ENCODE data around the gene OPCML. TPM values are rescaled to one million over a fixed set of nuclear protein-coding genes. Genes with fewer than 3 reads are reported as not detected.

OPCML gene
- total and polyA plus RNA-seq, 2 of the 13 experiments (the other 11 are each of a cell fraction or from before 2014, with no cell fraction given) = not detected

DNA sequence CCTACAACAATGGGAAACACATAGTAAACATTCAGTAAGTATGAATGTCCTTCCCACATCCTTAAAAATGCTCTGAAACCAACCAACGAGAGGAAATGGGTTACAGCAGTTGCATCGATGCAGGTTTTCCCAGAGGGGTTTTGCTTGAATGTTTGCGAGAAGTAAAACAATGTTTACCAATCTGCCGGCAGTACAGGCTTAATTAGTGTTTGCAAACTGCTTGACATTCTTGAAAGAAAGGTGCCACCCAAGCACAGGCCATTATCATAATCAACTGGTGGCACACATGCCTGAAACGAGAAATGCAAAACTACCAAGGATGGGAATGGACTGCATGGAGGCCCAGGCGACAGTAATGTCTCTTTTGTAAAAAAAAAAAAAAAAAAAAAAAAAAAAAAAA, 27.1 kb upstream of the OPCML start (continued):
- no peak for TF ChIP-seq ZFP36L2 (CRISPR knock-in tag; IDR thresholded peaks at IDR 0.05)
- TF ChIP-seq SP140L (CRISPR knock-in tag; IDR thresholded peaks at IDR 0.05; ENCODE audit: borderline replicate concordance) = no peak
- no peak for TF ChIP-seq ZNF251 (CRISPR knock-in tag; IDR thresholded peaks at IDR 0.05)
- no peak for TF ChIP-seq SMARCC2 (IDR thresholded peaks at IDR 0.05)
- TF ChIP-seq SNRNP70 (IDR thresholded peaks at IDR 0.05; ENCODE audit: low read depth, low read length) = no peak
- TF ChIP-seq HNF4A (CRISPR knock-in tag; IDR thresholded peaks at IDR 0.05) = no peak

DNA sequence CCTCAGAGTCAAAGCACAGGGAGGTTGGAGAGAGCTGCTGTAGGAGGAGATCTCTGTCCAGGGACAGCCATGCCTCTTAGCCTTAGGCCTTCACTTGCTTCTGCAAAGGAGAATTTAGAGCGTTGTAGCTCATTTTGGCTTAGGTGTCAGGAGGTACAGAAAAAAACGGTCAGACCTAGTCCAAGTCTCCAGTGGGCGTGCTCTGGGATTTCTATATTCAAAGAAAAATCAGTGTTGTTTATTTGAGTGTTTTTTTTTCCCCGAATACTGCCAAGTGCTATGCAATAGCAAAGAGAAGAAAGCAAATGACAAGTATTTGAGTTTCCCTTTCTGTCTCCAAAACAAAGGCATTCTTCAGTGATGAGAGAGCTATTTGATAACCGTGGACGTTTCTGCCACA, 22.7 kb upstream of the OPCML start:
- Histone ChIP-seq H3K79me2 (ENCODE audit: insufficient read depth, low read length) (no peaks in the 10 kb centered on the region), H3K4me1 (ENCODE audit: insufficient read depth, low read length) (no peaks in the 10 kb centered on the region), H3K27ac (ENCODE audit: extremely low read length, insufficient read depth, low read length) (no peak overlapping the region), H3K36me3 (replicated peaks in 1 of 2; ENCODE audit: control insufficient read depth in 1 of 2, insufficient read depth in 2 of 2, low read length in 2 of 2) (no peaks in the 10 kb centered on the region), H3K4me2 (ENCODE audit: low read depth, low read length) (no peak overlapping the region), H3K4me3 (replicated peaks in 1 of 3; ENCODE audit: insufficient read depth in 1 of 3, low read depth in 2 of 3, low read length in 3 of 3) (no peak overlapping the region), H4K20me1 (ENCODE audit: insufficient read depth, low read length) (no peaks in the 10 kb centered on the region), H2AFZ (ENCODE audit: low read length) (no peak overlapping the region), H3K27me3 (ENCODE audit: control insufficient read depth in 1 of 2, insufficient read depth in 2 of 2, low read length in 2 of 2) (no peaks in the 10 kb centered on the region; a peak in 1 of 5 replicates), H3K9ac (ENCODE audit: insufficient read depth, low read depth, low read length) (no peak overlapping the region), H3K9me3 (ENCODE audit: low read length) (no peaks in the 10 kb centered on the region)
- ATAC-seq (no peak), DNase-seq (ENCODE audit: low spot score) (no peak), FAIRE-seq (no peak)
- BruUV-seq (replicated peaks) = no TSS peak
- WGBS (ENCODE audit: low lambda C conversion rate) = under 1% methylated on average over 6 of the region's 6 CpGs
- intact Hi-C loops (cut with micrococcal nuclease; ENCODE audit: unreplicated experiment) (no loop called here), in situ Hi-C loops (cut with HindIII; ENCODE audit: extremely low pct_ligation_motif_present, low pct_unique_long_range_greater_than_20kb) (no loop called here)
- ChIA-PET CTCF (ENCODE audit: low intra/inter-chr PET ratio, low total read pairs) (no interaction called here), POLR2A (no interaction called here)
- no peak for TF ChIP-seq GATA4 (IDR thresholded peaks at IDR 0.05; ENCODE audit: borderline replicate concordance, low read depth)
- TF ChIP-seq MED1 (CRISPR knock-in tag; IDR thresholded peaks at IDR 0.05) = no peak
- TF ChIP-seq, protein P1, sequence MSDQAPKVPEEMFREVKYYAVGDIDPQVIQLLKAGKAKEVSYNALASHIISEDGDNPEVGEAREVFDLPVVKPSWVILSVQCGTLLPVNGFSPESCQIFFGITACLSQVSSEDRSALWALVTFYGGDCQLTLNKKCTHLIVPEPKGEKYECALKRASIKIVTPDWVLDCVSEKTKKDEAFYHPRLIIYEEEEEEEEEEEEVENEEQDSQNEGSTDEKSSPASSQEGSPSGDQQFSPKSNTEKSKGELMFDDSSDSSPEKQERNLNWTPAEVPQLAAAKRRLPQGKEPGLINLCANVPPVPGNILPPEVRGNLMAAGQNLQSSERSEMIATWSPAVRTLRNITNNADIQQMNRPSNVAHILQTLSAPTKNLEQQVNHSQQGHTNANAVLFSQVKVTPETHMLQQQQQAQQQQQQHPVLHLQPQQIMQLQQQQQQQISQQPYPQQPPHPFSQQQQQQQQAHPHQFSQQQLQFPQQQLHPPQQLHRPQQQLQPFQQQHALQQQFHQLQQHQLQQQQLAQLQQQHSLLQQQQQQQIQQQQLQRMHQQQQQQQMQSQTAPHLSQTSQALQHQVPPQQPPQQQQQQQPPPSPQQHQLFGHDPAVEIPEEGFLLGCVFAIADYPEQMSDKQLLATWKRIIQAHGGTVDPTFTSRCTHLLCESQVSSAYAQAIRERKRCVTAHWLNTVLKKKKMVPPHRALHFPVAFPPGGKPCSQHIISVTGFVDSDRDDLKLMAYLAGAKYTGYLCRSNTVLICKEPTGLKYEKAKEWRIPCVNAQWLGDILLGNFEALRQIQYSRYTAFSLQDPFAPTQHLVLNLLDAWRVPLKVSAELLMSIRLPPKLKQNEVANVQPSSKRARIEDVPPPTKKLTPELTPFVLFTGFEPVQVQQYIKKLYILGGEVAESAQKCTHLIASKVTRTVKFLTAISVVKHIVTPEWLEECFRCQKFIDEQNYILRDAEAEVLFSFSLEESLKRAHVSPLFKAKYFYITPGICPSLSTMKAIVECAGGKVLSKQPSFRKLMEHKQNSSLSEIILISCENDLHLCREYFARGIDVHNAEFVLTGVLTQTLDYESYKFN (CRISPR knock-in tag; conservative IDR thresholded peaks at IDR 0.05) = no peak
- no peak for TF ChIP-seq THYN1 (CRISPR knock-in tag; IDR thresholded peaks at IDR 0.05; ENCODE audit: borderline replicate concordance, low read depth)
- no peak for TF ChIP-seq NR3C1 (CRISPR knock-in tag; IDR thresholded peaks at IDR 0.05)
- TF ChIP-seq, protein P2, sequence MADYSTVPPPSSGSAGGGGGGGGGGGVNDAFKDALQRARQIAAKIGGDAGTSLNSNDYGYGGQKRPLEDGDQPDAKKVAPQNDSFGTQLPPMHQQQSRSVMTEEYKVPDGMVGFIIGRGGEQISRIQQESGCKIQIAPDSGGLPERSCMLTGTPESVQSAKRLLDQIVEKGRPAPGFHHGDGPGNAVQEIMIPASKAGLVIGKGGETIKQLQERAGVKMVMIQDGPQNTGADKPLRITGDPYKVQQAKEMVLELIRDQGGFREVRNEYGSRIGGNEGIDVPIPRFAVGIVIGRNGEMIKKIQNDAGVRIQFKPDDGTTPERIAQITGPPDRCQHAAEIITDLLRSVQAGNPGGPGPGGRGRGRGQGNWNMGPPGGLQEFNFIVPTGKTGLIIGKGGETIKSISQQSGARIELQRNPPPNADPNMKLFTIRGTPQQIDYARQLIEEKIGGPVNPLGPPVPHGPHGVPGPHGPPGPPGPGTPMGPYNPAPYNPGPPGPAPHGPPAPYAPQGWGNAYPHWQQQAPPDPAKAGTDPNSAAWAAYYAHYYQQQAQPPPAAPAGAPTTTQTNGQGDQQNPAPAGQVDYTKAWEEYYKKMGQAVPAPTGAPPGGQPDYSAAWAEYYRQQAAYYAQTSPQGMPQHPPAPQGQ (CRISPR knock-in tag; IDR thresholded peaks at IDR 0.05; ENCODE audit: borderline replicate concordance) = no peak
- TF ChIP-seq, protein P3, sequence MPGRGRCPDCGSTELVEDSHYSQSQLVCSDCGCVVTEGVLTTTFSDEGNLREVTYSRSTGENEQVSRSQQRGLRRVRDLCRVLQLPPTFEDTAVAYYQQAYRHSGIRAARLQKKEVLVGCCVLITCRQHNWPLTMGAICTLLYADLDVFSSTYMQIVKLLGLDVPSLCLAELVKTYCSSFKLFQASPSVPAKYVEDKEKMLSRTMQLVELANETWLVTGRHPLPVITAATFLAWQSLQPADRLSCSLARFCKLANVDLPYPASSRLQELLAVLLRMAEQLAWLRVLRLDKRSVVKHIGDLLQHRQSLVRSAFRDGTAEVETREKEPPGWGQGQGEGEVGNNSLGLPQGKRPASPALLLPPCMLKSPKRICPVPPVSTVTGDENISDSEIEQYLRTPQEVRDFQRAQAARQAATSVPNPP (CRISPR knock-in tag; IDR thresholded peaks at IDR 0.05) = no peak
- TF ChIP-seq SRSF1 (optimal IDR thresholded peaks at IDR 0.05; ENCODE audit: low read depth, low read length) = no peak
- TF ChIP-seq, protein P4, sequence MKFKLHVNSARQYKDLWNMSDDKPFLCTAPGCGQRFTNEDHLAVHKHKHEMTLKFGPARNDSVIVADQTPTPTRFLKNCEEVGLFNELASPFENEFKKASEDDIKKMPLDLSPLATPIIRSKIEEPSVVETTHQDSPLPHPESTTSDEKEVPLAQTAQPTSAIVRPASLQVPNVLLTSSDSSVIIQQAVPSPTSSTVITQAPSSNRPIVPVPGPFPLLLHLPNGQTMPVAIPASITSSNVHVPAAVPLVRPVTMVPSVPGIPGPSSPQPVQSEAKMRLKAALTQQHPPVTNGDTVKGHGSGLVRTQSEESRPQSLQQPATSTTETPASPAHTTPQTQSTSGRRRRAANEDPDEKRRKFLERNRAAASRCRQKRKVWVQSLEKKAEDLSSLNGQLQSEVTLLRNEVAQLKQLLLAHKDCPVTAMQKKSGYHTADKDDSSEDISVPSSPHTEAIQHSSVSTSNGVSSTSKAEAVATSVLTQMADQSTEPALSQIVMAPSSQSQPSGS (CRISPR knock-in tag; IDR thresholded peaks at IDR 0.05) = no peak
- no peak for TF ChIP-seq TSC22D2 (CRISPR knock-in tag; IDR thresholded peaks at IDR 0.05; ENCODE audit: borderline replicate concordance)
- TF ChIP-seq NAIF1 (CRISPR knock-in tag; IDR thresholded peaks at IDR 0.05; ENCODE audit: borderline replicate concordance) = no peak
- TF ChIP-seq SP140L (CRISPR knock-in tag; IDR thresholded peaks at IDR 0.05; ENCODE audit: borderline replicate concordance) = no peak

Measured in HepG2 (cell line).